ENCODE measurements around the gene COX5B.

DNA sequence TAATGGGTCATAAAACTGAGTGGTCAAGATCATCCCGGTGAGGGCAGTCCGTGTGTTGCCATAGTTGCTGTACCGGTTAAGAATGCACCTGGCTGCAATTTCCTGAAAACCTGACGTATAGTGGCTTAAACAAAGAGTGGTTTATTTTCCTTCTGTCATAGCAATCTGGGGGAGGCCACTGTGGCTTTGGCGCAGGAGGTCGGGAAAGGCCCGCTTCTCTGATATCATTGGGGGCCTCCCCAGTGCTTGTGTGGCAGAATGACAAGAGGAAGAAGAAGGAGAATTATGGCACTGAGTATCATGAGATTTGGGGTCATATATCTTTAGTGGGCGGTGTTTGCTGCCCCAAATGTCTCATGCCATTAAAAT, 28.0 kb downstream of the COX5B start:
- TF ChIP-seq CTCF (IDR thresholded peaks at IDR 0.05) (no peak), EP300 (IDR thresholded peaks at IDR 0.05) (no peak)
